GM18520 (cell line): ENCODE measurements around the gene MPO.

Experiments used
- ATAC-seq: cut with Tn5 transposase; IDR thresholded peaks from one replicate; pipeline ENCODE4 v1.9.1; 2021; ENCODE audit not compliant: unreplicated experiment

Gene MPO

DNA sequence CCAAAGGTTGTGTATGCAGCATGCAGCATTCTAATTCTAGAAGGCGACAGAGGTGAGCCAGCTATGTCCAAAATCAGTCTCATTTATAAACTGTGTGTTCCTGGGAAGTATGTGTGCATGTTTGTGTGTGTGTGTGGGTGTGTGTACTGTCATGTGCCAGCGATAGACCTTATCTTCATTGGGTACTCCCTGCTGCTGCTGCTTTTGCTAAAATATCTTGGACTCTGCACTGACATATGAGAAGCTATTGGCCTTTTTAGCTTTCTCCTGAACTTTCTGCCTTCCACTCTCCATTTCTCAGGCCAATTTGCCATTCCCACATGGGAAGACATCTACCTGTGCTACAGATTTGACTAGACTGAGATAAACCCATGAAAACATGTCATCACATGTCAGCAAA lies 44.3 kb downstream of the MPO start:
- no peak for ATAC-seq

DNA sequence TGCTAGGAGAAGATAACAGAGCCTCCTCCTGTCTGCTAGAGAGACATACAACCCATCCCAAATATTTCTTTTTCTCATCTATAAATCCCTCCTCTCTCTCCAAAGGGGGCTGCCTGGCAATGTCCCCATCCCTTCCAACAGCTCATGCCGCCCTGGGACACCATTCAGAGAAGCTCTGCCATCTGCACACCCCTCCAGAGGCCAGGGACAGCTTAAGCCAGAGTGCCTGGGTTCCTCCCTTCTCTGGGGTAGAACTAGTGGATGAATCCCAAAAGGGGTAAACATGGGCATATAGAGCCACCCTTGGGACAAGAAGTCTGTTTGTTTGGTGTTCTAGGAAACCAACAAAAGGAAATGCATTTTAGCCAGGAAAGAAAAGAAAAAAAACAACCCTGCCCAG lies 44.9 kb downstream of the MPO start:
- no peak for ATAC-seq

DNA sequence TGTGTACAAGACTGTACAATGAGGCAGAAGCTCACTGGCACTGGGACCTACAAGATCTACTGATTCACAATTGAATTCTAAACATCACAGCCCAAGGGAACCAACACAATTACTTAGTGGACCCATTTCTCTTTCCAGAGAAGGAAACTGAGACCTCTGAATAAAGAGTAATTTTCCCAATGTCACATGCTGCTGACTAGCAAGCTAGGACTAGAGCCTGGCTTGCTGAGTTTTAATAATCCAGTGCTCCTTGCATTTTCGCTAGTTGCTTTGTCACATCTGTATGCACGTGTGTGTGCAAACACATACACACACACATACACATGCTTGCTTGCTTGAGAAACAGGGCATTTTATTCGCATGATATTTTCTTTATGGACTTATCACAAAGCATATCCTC lies 46.2 kb downstream of the MPO start:
- no peak for ATAC-seq

DNA sequence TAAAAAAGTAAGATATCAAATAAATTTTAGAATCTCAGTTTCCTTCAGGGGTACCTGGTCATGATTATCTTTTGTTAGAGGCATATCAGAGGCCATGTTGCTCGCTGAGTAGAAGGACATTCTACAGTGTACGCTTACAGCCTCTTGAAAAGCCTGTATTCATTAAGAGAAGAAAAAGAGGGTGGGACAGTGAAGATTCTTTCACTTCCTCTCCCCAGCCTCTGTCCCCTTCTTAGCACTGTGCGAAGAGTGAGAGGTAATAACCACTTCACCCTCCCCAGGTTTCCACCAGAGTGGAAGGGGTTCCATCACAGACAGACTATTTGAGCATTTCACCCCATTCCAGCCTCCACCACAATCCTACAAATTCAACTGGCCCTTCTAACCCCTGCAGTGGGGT lies 47.2 kb downstream of the MPO start:
- ATAC-seq: no peak

DNA sequence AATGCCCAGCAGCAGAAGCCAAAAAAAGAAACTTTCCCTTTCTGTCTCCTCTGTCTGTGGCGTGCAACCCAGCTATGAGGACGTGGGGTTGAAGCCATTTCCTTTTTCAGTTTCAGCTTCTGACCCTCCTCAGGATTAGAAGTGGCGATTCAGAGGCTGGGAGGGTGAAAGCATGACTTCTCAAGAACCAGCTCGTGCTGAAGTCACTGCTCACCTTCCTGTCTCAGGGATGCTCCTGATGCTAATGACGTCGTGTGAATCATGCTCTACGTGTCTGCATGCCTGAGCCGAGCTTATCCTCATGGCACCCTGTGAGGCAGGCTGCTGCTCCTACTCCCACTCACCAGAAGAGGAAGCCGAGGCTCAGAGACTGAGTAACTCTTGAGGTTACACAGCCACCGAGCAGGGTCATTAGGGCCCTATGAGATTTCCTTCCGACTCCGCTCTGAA lies 48.0 kb downstream of the MPO start:
- no peak for ATAC-seq

DNA sequence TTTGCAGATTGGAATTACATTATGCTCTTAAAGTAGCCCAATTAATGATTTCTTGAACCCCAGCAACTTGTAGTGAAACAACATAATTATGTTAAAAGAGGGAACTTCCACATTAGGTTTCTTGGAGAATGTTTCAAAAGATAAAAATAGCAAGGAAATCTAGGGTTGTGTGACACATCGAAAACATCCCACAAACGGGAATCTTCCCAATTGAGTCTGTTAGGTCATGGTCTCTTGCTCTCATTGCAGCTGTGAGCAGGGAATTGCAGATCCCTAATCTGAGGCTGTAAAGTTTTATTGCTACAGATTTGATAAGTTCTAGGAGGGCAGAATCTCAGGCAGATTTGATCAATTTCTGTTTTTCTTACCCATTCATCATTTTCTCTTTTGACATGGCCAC lies 49.1 kb downstream of the MPO start:
- ATAC-seq: no peak

DNA sequence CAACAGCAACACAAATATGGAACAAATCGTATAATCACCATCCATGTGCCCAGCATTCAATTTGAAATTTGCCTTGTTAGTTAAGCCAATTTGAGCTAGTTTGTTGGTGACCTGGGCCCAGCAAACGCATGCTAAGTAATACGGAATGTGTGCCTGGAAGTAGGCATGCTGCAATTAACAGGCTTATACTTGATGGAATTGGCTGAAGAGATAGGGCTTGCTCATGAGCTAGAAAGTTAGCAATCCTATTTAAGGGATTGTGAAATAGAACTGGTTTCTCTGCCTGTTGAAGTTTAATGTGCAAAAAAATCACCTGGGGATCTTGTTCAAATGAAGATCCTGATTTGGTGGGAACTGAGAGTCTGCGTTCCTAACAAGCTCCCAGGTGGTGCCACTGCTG lies 50.9 kb downstream of the MPO start:
- ATAC-seq: no peak

DNA sequence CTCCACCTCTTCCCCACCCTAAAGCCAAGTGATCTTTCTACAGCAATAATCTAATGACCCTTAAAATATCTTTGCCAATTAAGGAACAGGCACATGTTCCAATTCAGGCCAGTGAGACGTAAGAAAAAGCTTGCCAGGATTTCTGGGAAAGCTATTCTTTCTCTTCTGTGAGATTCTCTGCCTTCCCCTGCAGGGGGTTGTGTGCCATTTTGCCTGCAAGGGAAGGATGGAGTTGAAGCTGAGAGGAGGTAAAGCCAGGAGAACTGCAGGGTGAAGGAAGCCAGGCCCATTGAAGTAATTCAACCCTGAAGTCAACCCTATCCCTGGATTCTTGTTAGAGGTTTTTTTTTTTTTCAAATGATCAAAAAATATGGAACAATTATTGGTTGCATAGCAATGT lies 51.4 kb downstream of the MPO start:
- no peak for ATAC-seq

DNA sequence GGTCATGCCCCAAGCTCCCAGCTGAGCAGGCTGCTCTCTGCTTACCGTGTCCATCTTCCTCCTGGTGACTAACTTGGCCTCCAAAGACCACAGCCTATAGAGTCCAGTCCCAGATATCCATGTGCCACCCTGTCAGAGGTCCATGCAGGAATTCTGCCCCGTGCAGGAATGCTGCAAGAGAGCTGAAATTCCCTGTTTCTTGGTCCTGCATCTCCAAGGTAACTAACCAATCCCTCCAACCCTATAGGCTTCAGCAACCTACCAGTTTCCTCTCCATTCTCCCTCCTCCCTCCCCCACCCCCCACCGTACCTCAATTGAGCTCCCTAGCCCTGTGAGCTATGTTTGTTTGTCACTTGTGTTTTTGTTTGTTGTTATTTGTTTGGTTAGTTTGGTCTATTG lies 52.1 kb downstream of the MPO start:
- ATAC-seq: no peak

DNA sequence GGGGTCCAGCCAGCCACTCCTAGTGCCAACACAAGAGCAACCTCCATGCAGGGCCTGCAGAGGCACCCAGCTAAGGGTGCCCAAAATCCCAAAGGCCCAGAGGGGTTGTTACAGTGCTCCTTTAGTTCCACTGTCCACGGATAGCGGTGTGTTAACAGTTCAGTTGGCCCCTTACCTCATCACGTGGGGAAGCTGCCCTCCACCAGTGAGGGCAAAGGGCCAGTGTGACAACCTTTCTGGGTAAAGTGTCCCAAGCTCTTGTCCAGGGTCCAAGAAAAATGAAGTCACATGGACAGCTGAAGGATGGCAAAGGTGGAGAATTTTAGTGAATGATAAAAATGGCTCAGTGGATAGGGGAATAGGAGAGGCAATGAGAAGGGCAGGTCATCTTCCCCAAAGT lies 53.0 kb downstream of the MPO start:
- ATAC-seq: no peak

DNA sequence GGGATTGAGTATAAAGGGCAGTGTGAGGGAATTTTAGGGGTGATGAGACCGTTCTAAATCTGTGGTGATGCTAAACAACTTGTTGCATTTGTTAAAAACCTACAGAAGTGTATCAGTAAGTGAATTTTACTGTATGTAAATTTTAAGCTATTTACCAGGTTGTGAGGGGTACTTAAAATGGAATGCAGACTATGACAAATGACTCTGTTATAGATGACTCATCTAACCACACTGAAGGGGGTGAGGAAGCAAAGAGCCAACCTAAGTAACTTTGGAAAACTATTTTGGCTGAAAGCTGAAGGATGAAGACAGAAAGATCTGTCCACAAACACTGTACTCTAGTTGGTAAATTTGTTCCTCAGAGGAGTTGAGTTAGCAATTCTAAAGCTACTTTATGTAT lies 56.4 kb downstream of the MPO start:
- ATAC-seq: no peak
